SU-DHL-6 (cell line): ENCODE measurements around the gene AJUBA.

ENCODE experiments used
- H2AFZ ChIP-seq: fragments of 200-600 bp; sonication (generic); 2 replicates; pipeline ENCODE4 v1.6.1; 2014; ENCODE audit warnings: low read depth, mild to moderate bottlenecking, moderate library complexity, mixed read lengths, antibody characterized with exemption, low read length; ENCODE audit not compliant: severe bottlenecking
- H3F3A ChIP-seq: fragments of 200-600 bp; shearing (Covaris generic); 2 replicates; pipeline ENCODE4 v1.6.0; 2016; ENCODE audit warnings: antibody characterized with exemption, mild to moderate bottlenecking; ENCODE audit not compliant: insufficient read depth
- H3K27ac ChIP-seq: fragments of 200-600 bp; sonication (generic); 2 replicates; pipeline ENCODE4 v1.5.1; 2016; ENCODE audit warnings: low read depth, mild to moderate bottlenecking, low read length, moderate library complexity, mixed read lengths
- H3K27me3 ChIP-seq: fragments of 200-600 bp; sonication (generic), shearing (Covaris generic); 2 replicates; pipeline ENCODE4 v1.6.0; 2014; ENCODE audit warnings: mild to moderate bottlenecking, low read length
- H3K36me3 ChIP-seq: fragments of 200-600 bp; sonication (generic); 2 replicates; pipeline ENCODE4 v1.6.1; 2014; ENCODE audit warnings: mild to moderate bottlenecking, low read length, mixed read lengths
- H3K4me2 ChIP-seq: fragments of 300-600, 200-600 bp; shearing (Covaris generic), sonication (generic); 2 replicates; pipeline ENCODE4 v1.6.0; 2014; ENCODE audit warnings: low read length, low read depth, mild to moderate bottlenecking; ENCODE audit not compliant: poor library complexity, severe bottlenecking
- H3K4me3 ChIP-seq: fragments of 200-600 bp; sonication (generic); 2 replicates; pipeline ENCODE4 v1.5.1; 2014; ENCODE audit warnings: antibody characterized with exemption, low read length, mild to moderate bottlenecking, mixed read lengths; ENCODE audit not compliant: insufficient read depth, poor library complexity, severe bottlenecking
- H3K79me2 ChIP-seq: fragments of 200-600 bp; sonication (generic); 2 replicates; pipeline ENCODE4 v1.6.1; 2014; ENCODE audit warnings: mild to moderate bottlenecking, low read length, moderate library complexity; ENCODE audit not compliant: insufficient read depth
- H3K9ac ChIP-seq: fragments of 200-600 bp; sonication (generic); 2 replicates; pipeline ENCODE4 v1.7.0; 2014; ENCODE audit warnings: mild to moderate bottlenecking, low read length
- H3K9me2 ChIP-seq: fragments of 200-600 bp; sonication (generic); replicated peaks from 2 replicates; pipeline ENCODE4 v1.6.1; 2014; ENCODE audit warnings: low read length; ENCODE audit not compliant: insufficient read depth
- H3K9me3 ChIP-seq: fragments of 200-600 bp; sonication (generic); 2 replicates; pipeline ENCODE4 v1.6.1; 2014; ENCODE audit warnings: low read length, mixed read lengths; ENCODE audit not compliant: insufficient read depth
- H4K20me1 ChIP-seq: fragments of 200-600 bp; sonication (generic); 2 replicates; pipeline ENCODE4 v1.6.1; 2014; ENCODE audit warnings: low read depth, mild to moderate bottlenecking, antibody characterized with exemption, low read length, moderate library complexity, mixed read lengths
- EZH2phosphoT487 ChIP-seq: fragments of 200-600 bp; sonication (generic), shearing (Covaris generic); conservative IDR thresholded peaks from 2 replicates; pipeline ENCODE4 v1.6.1; 2018; ENCODE audit warnings: mild to moderate bottlenecking, antibody characterized with exemption, low read length, moderate library complexity, mixed read lengths
- TF ChIP-seq, protein P1 (sequence below): fragments of 200-600 bp; sonication (generic); IDR thresholded peaks from one replicate; pipeline ENCODE4 v1.5.1; 2017; ENCODE audit warnings: antibody characterized with exemption, mild to moderate bottlenecking, low read length, moderate library complexity; ENCODE audit not compliant: insufficient read depth, poor library complexity, severe bottlenecking

AJUBA gene

DNA sequence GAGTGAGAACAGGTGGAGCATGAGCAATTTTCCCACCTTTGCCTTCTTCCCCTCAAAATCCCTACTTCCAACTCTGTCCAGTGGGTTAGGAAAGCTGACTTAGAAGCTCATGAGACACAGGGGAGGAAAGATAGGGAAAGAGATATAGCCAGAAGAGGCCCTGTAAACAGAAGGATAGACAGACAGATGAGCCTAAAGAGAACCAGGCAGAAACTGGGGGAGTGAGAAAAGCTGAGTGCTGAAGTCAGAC lies 5.0 kb downstream of the AJUBA start:
- Histone ChIP-seq H3K27me3 (no peaks in the 10 kb centered on the region), H3K4me2 (no peak overlapping the region), H3F3A (no peaks in the 10 kb centered on the region), H3K79me2 (no peaks in the 10 kb centered on the region), H3K36me3 (no peaks in the 10 kb centered on the region), H3K4me3 (no peak overlapping the region), H3K9me2 (no peaks in the 10 kb centered on the region), H3K9ac (no peak overlapping the region), H3K9me3 (no peaks in the 10 kb centered on the region), H2AFZ (no peak overlapping the region), H4K20me1 (no peaks in the 10 kb centered on the region), H3K27ac (no peak overlapping the region)
- no peak for TF ChIP-seq EZH2phosphoT487
- TF ChIP-seq, protein P1, sequence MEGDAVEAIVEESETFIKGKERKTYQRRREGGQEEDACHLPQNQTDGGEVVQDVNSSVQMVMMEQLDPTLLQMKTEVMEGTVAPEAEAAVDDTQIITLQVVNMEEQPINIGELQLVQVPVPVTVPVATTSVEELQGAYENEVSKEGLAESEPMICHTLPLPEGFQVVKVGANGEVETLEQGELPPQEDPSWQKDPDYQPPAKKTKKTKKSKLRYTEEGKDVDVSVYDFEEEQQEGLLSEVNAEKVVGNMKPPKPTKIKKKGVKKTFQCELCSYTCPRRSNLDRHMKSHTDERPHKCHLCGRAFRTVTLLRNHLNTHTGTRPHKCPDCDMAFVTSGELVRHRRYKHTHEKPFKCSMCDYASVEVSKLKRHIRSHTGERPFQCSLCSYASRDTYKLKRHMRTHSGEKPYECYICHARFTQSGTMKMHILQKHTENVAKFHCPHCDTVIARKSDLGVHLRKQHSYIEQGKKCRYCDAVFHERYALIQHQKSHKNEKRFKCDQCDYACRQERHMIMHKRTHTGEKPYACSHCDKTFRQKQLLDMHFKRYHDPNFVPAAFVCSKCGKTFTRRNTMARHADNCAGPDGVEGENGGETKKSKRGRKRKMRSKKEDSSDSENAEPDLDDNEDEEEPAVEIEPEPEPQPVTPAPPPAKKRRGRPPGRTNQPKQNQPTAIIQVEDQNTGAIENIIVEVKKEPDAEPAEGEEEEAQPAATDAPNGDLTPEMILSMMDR, result no peak

DNA sequence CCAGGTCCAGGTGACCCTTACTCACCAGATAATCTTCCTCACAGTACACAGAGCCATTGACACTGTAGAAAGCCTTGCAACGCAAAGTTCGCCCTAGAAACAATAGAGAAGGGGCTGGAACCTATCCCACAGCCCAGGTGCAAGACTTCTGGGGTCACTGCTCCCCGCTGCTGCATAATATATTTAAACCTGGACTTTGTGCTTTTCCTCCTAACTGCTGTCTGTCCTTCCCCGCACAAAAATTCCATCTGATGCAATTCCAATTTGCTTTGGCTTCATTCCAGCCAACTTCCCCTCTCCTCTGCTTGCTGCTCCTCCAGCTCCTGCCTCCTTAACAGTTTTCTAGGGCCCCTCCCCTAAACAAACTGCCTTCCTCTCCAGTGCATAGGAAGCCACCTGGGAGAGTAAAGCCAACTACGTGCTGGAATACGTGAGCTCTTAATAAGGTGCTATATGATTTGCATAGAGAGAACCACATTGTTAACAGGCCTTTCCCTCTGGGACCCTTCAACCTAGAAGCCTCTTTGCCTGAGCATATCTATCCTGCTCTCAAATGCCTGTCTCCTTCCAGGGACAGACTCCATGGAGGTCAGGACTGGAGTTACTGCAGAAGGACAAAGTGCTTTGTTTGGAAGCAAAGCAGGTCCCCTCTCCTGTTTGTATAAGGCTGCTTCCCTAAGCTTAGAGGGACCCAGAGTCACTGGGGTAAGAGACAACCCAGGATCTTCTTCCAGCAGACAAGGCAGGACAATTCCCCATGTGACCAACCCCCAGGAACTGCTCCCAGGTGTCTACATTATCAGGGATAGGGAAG lies 5.5 kb downstream of the AJUBA start:
- no peaks in the 10 kb centered on the region for H3F3A ChIP-seq
- no peaks in the 10 kb centered on the region for H3K79me2 ChIP-seq
- no peaks in the 10 kb centered on the region for H3K27me3 ChIP-seq
- H3K9me3 ChIP-seq, result no peaks in the 10 kb centered on the region
- H4K20me1 ChIP-seq, result no peaks in the 10 kb centered on the region
- H3K36me3 ChIP-seq, result no peaks in the 10 kb centered on the region
- no peak overlapping the region for H3K4me2 ChIP-seq
- H3K27ac ChIP-seq, result no peak overlapping the region
- no peak overlapping the region for H3K4me3 ChIP-seq
- no peak for TF ChIP-seq EZH2phosphoT487
- TF ChIP-seq, protein P1, result no peak
- H2AFZ ChIP-seq, result no peak overlapping the region
- no peak overlapping the region for H3K9ac ChIP-seq
- H3K9me2 ChIP-seq, result no peaks in the 10 kb centered on the region

DNA sequence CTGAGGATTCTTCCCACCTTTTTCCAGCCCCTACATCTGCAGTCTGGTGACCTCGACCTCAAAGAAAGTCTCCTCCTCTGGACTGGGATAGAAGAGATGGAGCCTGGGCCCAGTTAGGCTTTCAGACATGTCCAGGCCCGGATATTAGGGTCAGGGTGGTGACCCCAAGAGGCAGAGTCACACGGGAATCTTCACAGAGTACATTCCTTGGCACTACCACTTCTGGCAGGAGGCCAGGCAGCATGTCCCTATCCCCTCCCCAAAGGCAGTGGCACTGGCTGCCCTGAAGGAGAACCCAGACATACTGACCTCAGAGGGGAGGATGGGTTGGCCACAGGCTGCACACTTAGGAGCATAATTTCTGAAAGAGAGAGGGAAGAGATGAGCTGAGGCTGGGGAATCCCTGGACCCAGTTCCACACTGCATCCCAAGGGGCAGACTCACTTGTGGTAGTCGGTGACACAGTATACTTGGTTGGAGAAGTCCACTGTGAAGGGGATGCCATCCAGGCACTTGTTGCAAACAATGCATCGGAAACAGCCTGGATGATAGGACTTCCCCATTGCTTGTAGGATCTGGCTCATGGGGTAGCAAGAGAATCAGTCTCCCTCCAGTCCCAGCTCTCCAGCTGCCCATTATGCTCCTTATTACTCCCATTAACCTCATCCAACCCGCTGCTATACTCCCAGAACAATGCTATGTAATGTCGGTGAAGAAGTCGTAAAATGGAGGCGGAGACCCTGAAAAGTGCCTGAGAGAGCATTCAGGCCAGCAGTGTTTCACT lies 7.6 kb downstream of the AJUBA start:
- Histone ChIP-seq H3K4me3 (no peak overlapping the region), H3K36me3 (no peaks in the 10 kb centered on the region), H3K9ac (no peak overlapping the region), H3K4me2 (no peak overlapping the region), H3F3A (no peaks in the 10 kb centered on the region), H3K79me2 (no peaks in the 10 kb centered on the region), H3K9me2 (no peaks in the 10 kb centered on the region), H4K20me1 (no peaks in the 10 kb centered on the region), H2AFZ (no peak overlapping the region), H3K9me3 (no peaks in the 10 kb centered on the region), H3K27ac (no peak overlapping the region), H3K27me3 (no peaks in the 10 kb centered on the region)
- TF ChIP-seq, protein P1, result no peak
- TF ChIP-seq EZH2phosphoT487, result no peak
